ENCODE results near the gene FHIT.
"Not testable (repeated sequence)": the region's sequence is repeated elsewhere in the genome, so short reads cannot be mapped to it uniquely, and the experiment has no call there.

FHIT gene

DNA sequence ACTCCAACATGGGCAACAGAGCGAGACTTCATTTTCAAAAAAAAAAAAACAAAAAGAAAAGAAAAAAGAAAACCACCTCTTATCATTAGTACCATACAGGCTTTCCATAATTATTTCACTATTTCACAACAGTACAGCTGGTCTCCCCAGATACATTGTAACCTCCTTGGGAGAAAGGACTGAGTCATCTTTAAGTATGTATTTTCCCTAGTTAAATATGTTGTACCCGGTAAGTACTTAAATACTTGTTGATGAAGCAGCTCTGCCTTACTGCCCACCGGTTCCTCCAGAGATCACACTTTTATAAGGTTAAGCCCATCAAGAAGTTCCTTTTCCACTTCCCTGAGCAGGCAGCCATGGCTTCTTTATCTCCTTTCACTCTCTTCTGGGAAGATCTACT is 1412.0 kb downstream of the FHIT start:
- no peak for DNase-seq

DNA sequence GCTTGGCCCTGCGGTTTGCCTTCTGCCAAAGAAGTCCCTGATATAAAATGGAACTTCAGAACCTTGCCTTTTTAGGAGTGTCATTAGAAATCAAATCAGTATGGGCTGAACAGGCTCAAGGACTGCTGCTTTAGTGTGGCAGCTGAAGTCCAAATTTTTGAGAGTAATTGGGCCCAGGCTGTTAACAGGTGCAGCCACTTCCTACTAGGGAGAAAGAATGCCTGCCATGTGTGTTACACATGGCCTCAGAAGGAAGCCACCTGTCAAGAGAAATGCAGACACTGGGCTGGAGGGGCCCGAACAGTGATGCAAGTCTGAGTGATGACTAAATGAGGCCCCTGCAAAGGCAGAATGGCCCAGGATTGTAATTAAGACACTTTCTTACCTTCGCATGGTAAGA is 1414.7 kb downstream of the FHIT start:
- DNase-seq = no peak

DNA sequence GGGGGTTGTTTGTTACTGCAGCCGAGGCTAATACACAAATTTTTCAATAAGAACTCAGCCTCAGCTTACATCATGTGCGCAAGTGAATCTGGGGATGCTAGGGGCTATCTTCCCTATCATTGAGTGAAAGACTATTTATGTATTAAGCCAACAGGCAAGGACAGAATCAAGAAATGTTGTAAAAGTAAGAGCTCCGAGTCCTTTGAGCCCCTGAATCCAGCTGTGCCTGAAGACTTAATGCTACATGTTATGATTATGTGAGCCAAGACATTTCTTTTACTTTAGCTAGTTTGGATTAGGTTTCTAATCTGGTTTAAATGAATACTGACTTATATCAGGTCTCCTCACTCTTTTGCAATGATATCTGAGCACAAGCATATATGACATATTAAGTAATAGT is 1418.5 kb downstream of the FHIT start:
- no peak for DNase-seq

DNA sequence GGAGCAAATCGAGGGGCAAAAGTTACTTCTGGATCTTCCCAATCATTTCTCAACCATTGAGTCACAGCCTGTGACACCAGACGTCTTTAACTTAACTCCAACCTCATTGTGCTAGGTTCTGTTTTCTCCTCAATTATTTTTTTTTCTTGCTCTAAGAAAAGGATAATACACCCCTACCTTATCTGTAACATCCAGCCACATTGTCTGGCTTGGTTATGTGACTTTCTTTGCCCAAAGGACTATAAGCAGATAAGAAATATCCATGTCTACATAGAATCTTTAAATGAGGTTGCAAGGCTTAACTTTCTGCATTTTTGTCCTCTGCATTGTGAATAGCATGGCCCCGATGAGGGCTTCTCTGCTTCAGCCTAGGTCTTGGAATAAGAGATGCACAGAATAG is 1419.0 kb downstream of the FHIT start:
- no peak for DNase-seq

DNA sequence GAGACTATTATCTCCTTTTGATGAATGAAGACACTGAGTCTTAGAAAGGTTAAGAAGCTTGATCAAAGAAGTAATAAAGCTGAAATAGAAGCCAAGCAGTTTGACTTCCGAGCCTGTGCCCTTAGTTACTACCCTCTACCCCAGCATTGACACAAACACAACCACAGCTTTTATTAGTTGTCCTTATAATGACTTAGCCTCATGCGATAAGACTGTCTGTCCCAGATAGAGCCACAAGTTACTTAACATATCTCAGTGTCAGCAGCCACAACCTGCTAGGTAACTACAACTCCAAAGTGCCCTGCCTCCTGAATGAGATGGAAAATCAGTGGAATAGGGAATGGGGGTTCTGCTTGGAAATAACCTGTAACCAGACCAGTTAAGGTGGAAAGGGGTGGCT is 1419.9 kb downstream of the FHIT start:
- no peak for DNase-seq

DNA sequence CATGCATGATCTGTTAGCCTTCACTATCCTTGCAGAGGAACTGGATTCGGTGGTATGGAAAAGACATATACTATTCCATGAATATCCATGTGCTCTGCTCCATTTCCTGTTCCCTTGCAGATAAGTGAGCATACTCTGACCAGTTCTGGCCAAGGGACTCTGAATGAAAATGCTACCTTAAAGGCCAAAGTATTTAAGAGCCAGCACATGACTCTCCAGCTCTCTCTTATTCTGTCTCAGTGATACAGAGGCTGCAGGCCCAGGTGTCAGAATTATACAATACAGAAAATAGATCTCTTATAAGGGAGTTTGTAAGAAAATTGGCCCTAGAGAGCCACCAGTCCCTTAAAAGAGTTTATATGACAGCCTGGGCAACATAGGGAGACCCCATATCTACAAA is 1421.7 kb downstream of the FHIT start:
- DNase-seq = no peak

DNA sequence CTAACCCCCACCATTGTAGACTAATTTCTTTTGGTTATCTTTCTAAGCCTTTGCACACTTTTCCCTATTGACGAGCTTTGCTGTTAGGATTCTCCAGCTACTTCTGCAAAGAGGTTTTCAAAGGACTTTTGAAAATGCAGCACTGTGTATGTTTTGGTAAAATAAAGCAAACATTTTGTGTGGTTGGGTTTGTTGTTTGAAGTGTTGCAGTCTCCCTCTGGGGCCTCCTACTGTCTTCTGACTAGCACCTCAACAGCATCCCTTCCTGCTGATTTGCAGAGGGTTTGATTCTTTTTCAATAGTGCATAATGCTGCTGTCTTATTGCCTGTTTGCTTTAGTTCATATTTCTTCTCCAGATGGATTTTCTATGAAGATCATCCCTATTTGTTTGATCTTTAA is 1426.4 kb downstream of the FHIT start:
- DNase-seq = no peak

DNA sequence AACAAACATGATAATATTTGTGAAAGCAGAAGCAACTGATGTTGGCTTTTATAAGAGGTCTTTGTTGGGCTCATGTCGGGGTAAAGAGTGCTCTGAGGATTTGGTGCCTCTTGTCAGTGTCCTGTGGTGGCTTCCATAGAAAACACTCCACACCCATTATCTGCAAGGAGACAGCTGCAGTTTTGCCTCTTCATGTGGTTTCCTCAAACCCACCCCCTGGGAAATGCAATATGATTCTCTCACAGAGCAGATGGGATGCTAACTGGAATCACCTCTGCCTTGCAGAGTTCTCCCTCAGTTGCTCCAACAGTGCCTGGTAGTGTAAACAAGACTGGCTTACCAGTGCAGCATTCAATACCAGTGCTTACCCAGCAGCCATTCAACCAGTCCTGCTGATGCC is 1430.0 kb downstream of the FHIT start:
- no peak for DNase-seq

DNA sequence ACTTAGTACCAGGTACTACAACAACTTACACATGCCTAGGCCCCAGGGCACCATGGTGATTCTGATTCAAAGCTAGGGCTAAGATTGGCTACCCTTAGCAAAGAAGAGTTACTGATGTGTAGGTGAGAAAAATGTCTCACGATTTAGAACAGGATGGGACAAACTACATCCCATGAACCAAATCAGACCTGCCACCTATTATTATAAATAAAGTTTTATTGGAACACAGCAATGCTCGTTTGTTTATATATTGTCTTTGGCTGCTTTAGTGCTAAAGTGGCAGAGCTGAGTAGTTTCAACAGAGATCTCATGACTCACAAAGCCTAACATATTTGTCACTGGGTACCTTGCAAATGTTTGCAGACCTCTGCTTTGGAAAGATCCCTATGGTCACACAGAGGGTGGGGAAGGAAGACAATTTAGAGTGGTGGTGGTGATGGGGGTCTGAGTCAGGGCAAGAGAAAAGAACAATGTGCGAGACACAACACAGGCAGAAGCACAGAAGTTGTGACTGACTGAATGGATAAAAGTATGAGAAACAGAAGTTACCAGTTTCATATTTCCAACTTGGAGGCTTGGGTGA is 1430.8 kb downstream of the FHIT start:
- DNase-seq = no peak

DNA sequence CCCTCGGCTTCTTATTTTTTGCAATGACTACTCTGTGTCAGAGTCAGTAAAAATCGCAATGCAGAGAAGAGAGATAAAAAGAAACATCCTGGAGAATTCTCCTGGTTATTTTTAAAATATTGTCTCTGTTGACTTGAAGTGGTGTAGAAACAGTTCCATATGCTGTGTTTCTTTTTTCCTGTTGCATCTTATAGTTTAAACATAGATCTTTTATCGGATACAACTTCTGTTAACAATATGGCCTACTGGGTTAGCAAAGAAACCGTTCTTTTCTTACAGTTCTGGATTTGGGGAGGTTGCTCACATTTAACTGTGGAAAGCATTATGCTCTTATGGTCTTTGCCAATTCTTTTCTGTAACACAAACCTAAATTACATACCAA is 1432.3 kb downstream of the FHIT start:
- no peak for DNase-seq

DNA sequence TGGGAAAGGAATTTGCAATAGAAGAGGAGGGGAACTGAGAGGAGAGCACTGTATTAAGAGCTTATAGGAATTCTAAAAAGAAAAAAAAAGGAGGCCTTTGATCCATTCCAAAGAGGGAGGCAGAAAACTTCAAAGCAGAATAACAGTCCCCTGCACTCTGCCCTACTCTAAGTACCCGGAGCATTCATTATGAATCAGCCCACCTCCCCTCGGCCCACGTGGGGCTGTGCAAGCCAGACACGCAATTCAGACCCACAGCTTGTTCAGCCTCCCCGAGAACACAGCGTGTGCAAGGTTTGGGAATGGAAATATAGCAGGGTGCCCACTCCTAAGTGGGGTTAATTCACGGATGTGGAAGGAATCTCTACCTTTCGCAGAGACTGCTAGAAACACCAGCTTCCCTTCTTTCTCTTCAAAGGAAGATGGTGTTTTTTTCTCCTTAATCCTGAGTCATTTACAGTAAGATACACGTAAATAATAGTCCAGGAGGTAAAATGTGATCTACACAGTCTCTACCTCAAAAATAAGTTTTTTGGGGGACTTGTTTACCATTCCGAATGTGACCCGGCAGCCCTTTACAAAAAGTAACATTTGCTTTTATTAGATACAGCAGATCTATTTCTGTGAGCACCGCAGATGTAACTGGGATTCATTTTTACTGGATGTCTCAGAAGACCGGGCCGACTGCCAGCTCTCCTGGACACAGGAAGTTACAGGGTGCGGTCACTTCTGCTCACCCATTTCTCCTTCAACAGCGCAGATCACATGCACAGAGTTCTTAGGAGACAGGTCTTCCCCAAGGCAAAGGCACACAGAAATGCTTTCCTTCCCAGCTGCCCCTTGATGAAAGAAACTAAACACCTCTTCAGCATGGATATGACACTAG is 1433.0 kb downstream of the FHIT start:
- no peak for DNase-seq

DNA sequence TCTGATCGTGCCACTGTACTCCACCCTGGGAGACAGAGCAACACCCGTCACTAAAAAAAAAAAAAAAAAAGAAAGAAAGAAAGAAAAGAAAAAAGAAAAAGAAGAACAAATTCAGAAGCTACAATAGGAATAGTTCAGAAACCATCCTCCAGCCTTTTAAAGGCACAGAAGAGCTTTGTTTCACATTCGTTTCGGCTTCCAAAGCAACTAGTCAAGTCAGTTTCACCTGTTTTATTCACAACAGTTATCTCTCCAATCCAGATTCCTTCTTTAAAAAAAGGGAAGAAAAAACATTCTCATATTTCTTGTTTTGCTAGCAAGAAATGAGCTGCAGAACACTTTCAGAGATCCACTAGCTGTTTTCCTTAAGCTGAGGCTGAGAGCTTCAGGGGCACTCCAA is 1433.7 kb downstream of the FHIT start:
- no peak for DNase-seq

DNA sequence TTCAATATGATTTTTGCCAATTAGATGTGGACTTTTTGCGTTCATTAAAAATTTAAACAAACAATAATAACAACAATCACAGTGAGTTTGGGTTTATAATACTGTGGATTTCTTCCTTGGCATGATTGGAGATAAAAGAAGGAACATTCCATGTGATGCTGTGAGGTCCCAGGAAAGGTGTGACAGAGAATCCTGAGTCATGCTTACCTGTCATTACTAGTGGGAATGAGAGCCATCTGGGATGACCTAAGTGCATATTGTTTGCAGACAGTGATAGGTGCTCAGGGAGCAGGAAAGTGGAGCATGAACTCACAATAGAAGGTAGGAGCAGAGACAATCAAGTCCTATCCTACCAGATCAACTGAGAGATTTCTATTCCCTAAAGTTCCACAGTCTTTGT is 1434.9 kb downstream of the FHIT start:
- DNase-seq = peak; percentile 28

DNA sequence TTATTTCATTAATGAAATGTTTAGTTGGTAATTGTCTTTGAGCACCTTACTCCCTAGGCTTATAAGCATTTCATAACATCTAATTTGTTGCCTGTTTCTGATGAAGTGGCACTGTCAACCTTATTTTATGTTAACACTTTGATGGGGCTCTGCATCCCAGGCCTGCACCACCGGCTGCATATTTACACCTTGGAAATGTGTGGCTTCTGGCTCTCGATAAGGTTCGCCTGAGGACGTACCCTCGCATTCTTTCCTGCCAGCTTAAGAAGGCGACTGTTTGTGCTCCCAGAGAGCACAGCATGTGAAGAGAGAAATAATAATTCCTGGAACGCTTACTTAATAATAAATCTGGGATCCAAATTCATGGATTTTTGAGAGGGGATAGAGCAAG is 1438.1 kb downstream of the FHIT start:
- DNase-seq = no peak

DNA sequence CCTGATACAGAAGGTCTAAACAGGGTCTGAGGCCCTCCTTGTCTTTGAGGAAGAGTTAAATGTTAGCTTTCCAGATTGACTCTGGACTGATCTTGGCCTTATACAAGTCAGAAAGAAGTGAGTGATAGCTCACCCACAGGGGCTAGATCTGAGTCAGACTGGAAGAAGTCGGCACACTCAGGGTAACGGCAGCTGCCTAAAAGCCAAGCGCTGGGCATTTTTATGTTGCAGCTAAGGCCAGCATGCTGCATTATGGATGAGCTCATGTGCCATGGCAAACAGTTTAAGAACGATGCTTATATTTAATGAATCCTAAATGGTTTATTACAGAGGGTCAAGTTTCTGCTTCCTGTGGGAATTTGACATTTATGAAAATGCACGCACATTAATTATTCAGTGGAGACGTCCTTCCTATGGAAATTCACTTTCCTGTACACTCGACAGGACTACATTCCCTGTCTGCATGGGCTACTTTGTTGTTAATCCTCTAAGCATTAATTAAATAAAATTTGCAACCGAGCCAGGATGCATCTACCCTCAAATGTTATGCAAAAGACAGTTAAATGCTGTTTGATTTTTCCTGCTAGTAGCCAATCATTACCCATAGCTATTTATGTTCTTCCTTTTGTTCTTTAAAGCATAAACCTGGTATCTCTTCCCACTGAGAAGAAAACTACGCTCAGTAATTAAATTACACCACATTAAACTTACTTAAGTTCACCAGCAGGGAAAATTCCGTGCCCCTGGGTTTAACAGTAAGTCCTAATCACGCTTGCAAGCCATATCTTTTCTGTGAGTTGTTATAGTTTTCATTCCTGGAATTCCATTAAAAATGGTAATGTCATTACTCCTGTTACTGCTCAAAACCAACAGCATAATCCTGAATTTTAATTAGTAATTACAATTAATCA is 1438.8 kb downstream of the FHIT start:
- DNase-seq = no peak

DNA sequence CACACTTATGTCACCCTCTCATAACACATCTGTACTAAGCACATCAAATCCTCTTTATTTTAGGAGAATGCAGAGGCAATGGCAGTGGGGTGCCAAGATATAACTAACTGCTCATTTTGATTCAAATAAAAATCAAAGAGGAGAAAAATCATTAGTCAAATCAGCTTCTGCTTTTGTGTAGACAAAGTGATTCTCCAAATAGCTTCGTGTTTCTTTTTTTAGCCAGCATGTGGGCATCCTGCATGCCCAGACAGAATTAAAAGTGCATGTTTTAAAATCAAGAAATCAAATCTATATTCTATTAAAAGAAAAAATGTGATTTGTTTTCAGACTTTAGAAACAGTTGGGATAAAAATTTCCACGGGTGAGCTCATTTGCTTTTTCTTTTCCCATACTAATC is 1440.1 kb downstream of the FHIT start:
- no peak for DNase-seq

DNA sequence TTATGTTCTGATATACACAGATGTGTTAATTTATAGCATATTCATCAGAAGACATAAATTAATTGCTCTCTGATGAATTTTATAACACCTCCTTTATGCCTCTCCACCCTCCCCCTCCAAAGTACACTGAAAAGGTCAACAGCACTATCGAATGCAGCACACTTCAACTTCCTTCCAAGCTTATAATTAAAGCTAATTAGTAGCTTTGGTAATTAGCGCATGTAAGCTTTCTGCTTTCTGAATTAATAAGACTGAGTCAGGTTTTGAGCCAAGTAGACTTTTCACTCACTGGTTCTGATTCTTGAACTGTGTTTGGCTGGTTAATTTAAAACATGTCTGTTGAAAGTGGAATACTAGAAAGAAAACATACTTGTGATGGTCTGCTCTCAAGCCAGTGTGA is 1440.6 kb downstream of the FHIT start:
- DNase-seq = no peak

DNA sequence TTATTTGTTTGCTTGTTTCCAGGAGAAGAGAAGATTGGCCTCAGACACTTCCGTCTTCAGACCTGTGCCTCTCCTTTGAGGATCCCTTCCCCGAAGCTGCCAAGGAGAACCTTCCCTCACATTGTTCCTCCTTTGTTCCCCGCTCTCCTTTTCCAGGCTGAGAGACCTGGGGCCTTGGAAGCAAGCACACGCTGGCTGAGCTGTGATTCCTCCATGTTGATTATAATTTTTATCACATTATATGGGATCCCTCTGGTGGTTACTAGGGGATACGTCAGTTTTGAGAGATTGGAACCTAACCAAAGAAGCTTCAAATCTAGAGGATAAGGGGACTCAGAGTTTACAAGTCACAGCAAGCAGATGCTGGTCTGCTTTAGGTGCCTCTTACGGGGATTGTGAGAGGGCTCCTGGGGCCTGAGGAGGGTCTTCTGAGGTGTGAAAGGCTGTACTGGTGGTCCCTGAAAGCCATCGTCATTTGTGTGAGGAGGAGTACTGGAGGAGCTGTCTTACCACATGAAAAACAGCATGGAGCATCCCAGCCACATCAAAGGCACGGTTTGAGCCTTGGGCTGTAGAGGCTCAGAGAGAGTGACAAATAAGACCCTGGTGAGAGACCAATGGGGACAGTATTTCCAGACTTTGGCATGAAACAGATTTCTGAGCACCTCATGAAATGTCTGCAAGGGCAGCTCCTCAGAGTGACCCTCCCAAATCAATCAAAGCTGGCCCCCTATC is 1441.4 kb downstream of the FHIT start:
- no peak for DNase-seq

DNA sequence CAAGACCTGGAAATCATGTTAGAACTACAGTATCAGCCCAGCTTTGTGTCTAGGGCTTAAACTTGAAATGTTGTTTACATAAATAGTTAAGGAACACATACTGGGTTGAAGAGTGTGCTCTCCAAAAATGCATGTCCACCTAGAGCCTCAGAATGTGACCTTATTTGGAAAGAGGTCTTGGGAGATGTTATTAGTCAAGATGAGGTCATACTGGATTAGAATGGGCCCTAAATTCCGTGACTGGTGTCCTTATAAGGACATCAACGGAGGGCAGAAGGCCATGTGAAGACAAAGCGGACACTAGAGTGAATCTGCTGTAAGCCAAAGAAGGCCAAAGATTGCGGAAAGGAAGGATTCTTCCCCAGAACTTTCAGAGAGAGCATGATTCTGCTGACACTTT is 1442.2 kb downstream of the FHIT start:
- DNase-seq = no peak

DNA sequence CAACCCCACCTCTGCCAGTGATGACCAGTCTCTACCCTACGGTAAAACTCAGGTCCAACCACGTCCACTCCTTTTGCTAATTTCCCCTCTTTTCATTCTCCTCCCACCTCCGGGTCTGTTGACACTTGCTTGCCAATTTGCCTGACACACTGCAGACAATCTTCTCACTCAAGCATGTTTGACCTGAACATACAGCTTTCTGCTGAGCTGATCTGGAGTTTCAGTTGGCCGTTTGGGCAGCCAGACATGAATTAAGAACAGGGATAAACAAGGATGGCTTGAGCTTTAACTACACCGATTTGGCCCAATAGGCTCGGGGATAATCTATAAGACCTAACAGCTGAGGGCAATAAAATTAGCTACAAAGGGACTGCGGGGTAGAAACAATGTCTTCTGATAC is 1442.8 kb downstream of the FHIT start:
- no peak for DNase-seq

DNA sequence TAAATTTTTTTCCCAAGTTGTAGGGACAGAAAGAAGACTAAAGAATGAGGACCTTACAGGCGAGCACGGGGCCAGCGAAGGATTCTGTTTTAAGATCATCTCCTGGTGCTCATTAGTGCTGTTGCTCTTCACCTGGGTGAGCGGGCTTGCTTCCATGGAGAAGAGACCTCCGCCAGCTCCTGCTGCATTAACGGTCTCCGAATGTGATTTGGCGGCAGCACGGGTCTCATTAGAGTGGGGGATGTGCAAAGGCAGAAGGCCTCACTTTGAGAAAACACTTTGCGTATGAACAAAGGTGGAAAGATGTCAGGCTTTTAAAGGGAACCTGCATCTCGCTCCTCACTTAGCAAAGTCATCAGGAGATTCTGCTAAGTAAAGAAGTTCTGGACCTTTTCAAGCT is 1448.0 kb downstream of the FHIT start:
- DNase-seq = no peak

DNA sequence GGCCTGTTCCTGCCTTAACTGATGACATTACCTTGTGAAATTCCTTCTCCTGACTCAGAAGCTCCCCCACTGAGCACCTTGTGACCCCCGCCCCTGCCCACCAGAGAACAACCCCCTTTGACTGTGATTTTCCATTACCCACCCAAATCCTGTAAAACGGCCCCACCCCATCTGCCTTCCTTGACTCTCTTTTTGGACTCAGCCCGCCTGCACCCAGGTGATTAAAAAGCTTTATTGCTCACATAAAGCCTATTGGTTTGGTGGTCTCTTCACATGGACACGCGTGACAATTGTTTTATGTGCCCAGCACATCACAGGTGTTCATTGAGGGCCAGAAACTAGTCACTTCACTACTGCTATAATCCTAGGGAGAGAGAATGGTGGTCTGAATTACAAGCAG is 1448.8 kb downstream of the FHIT start:
- DNase-seq = not testable (repeated sequence)

DNA sequence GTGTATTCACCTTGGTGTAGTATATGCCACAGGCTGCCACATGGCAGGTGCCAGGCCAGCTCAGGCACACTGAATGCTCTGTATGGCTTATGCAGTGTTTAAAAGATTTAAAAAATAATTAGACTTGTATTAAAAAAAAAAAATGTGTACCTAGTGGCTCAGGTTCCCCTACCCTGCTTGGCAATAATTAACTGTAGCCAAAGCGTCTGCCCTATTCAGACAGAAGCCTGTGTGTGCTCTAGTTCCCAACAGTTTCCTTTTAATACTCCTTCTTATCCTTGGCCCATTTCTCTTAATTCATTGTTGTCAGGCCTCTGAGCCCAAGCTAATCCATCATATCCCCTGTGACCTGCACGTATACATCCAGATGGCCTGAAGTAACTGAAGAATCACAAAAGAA is 1449.2 kb downstream of the FHIT start:
- DNase-seq = no peak

All from NCI-H2029 treated with DMSO at 0.1 percent for 48 hours (cell line).